BLaER1 treated with 17β-estradiol and CSF1 and Interleukin-3, amounts not matched to agents 10 nM and 100 nM (cell line): ENCODE results near the gene SOX14.

Experiments used
- H3K27ac ChIP-seq, 11 experiments: shearing (Covaris generic); formaldehyde crosslinking; 2 replicates each; pipeline ENCODE4 v1.8.1; 2022
- H3K27me3 ChIP-seq, 11 experiments: shearing (Covaris generic); formaldehyde crosslinking; 2 replicates each; pipeline ENCODE4 v1.8.1; 2022
- H3K36me3 ChIP-seq, 11 experiments: shearing (Covaris generic); formaldehyde crosslinking; 2 replicates each; pipeline ENCODE4 v1.8.1; 2022
- H3K4me1 ChIP-seq, 10 experiments: shearing (Covaris generic); formaldehyde crosslinking; 2 replicates each; pipeline ENCODE4 v1.8.1; 2022
- H3K4me2 ChIP-seq, 11 experiments: shearing (Covaris generic); formaldehyde crosslinking; 2 replicates each; pipeline ENCODE4 v1.8.1; 2022
- H3K4me3 ChIP-seq, 10 experiments: shearing (Covaris generic); formaldehyde crosslinking; 2 replicates each; pipeline ENCODE4 v1.8.1; 2022
- H3K9ac ChIP-seq, 11 experiments: shearing (Covaris generic); formaldehyde crosslinking; 2 replicates each; pipeline ENCODE4 v1.8.1; 2022
- H3K9me3 ChIP-seq, 11 experiments: shearing (Covaris generic); formaldehyde crosslinking; replicated peaks in 1 of 11; 2 replicates each; pipeline ENCODE4 v1.8.1; 2022
- H4K20me1 ChIP-seq, 11 experiments: shearing (Covaris generic); formaldehyde crosslinking; 2 replicates each; pipeline ENCODE4 v1.8.1; 2022
- Cebpa-rat ChIP-seq, 11 experiments: shearing (Covaris generic); IDR thresholded peaks; 2 replicates each; pipeline ENCODE4 v1.8.1; 2022

Gene SOX14

GRCh38 chr3:137764001-137764433 is at the start of gene SOX14:
Gene SOX14 (plus strand): TSS chr3:137764315. CDS start chr3:137764785, 470 bp downstream.
- peaks cover 68 to 88% (median 75%) of the 10 kb centered on the region in 11 experiments for H3K27me3 ChIP-seq
- H3K36me3 ChIP-seq: no peaks in the 10 kb centered on the region
- H3K4me1 ChIP-seq: no peaks in the 10 kb centered on the region
- no peak within 1 kb of the TSS for H3K4me2 ChIP-seq
- no peaks in the 10 kb centered on the region for H4K20me1 ChIP-seq
- peaks cover 78 to 89% (median 88%) of the 10 kb centered on the region in 11 experiments for H3K9me3 ChIP-seq
- no peak for TF ChIP-seq Cebpa-rat (IDR thresholded peaks at IDR 0.05)
- H3K4me3 ChIP-seq: no peak within 1 kb of the TSS; a peak in 1 of 20 replicates
- H3K27ac ChIP-seq: no peak within 1 kb of the TSS
- H3K9ac ChIP-seq: no peak within 1 kb of the TSS

GRCh38 chr3:137714551-137714950 is 49.6 kb upstream of the SOX14 start:
- no peak for TF ChIP-seq Cebpa-rat (IDR thresholded peaks at IDR 0.05)
- Histone ChIP-seq H3K27me3 (no peaks in the 10 kb centered on the region), H3K27ac (no peak overlapping the region), H3K4me2 (no peak overlapping the region), H3K9me3 (peaks cover 0 to 23% (median 13%) of the 10 kb centered on the region in 11 experiments; a peak in 13 of 22 replicates), H4K20me1 (no peaks in the 10 kb centered on the region), H3K4me1 (no peaks in the 10 kb centered on the region), H3K9ac (no peak overlapping the region), H3K4me3 (no peak overlapping the region), H3K36me3 (no peaks in the 10 kb centered on the region)

GRCh38 chr3:137724240-137724639 is 39.9 kb upstream of the SOX14 start:
- no peaks in the 10 kb centered on the region for H3K27me3 ChIP-seq
- H3K9me3 ChIP-seq: peaks cover 0 to 10% (median 0%) of the 10 kb centered on the region in 11 experiments; a peak in 6 of 22 replicates
- H3K4me1 ChIP-seq: no peaks in the 10 kb centered on the region
- no peaks in the 10 kb centered on the region for H3K36me3 ChIP-seq
- no peak overlapping the region for H3K9ac ChIP-seq
- no peak overlapping the region for H3K4me3 ChIP-seq
- TF ChIP-seq Cebpa-rat (IDR thresholded peaks at IDR 0.05): no peak
- H4K20me1 ChIP-seq: no peaks in the 10 kb centered on the region
- H3K4me2 ChIP-seq: no peak overlapping the region
- H3K27ac ChIP-seq: no peak overlapping the region

- TF ChIP-seq Cebpa-rat (IDR thresholded peaks at IDR 0.05): no peak
- H3K4me1 ChIP-seq: peaks cover 0 to 12% (median 0%) of the 10 kb centered on the region in 10 experiments; a peak in 1 of 20 replicates
- H3K9me3 ChIP-seq: peaks cover 35 to 45% (median 41%) of the 10 kb centered on the region in 11 experiments
- no peaks in the 10 kb centered on the region for H3K36me3 ChIP-seq
- H3K4me2 ChIP-seq: no peak overlapping the region
- no peaks in the 10 kb centered on the region for H4K20me1 ChIP-seq
- no peak overlapping the region for H3K4me3 ChIP-seq
- no peaks in the 10 kb centered on the region for H3K27me3 ChIP-seq
- H3K27ac ChIP-seq: no peak overlapping the region
- no peak overlapping the region for H3K9ac ChIP-seq
Observed at GRCh38 chr3:137737208-137737607, 26.9 kb upstream of the SOX14 start.

GRCh38 chr3:137738710-137739109 is 25.4 kb upstream of the SOX14 start:
- TF ChIP-seq Cebpa-rat (IDR thresholded peaks at IDR 0.05): no peak
- Histone ChIP-seq H3K9ac (no peak overlapping the region), H4K20me1 (no peaks in the 10 kb centered on the region), H3K4me3 (no peak overlapping the region), H3K4me2 (no peak overlapping the region; a peak in 1 of 22 replicates), H3K36me3 (no peaks in the 10 kb centered on the region), H3K27me3 (no peaks in the 10 kb centered on the region), H3K9me3 (peaks cover 35 to 45% (median 41%) of the 10 kb centered on the region in 11 experiments), H3K4me1 (peaks cover 0 to 12% (median 0%) of the 10 kb centered on the region in 10 experiments; a peak in 1 of 20 replicates), H3K27ac (no peak overlapping the region)

GRCh38 chr3:137743608-137744007 is 20.5 kb upstream of the SOX14 start:
- no peaks in the 10 kb centered on the region for H3K36me3 ChIP-seq
- H3K9me3 ChIP-seq: peaks cover 0 to 3% (median 1%) of the 10 kb centered on the region in 11 experiments; a peak in 15 of 22 replicates
- H3K27ac ChIP-seq: no peak overlapping the region
- H3K27me3 ChIP-seq: no peaks in the 10 kb centered on the region
- peaks cover 0 to 12% (median 0%) of the 10 kb centered on the region in 10 experiments; a peak in 1 of 20 replicates for H3K4me1 ChIP-seq
- H3K4me3 ChIP-seq: no peak overlapping the region
- H4K20me1 ChIP-seq: no peaks in the 10 kb centered on the region
- H3K9ac ChIP-seq: no peak overlapping the region
- no peak overlapping the region for H3K4me2 ChIP-seq
- TF ChIP-seq Cebpa-rat (IDR thresholded peaks at IDR 0.05): no peak

- Histone ChIP-seq H3K27ac (no peak overlapping the region), H3K27me3 (no peaks in the 10 kb centered on the region), H3K36me3 (no peaks in the 10 kb centered on the region), H3K4me1 (no peaks in the 10 kb centered on the region), H3K9ac (no peak overlapping the region), H3K4me2 (no peak overlapping the region), H4K20me1 (no peaks in the 10 kb centered on the region), H3K4me3 (no peak overlapping the region), H3K9me3 (0 out of 22 replicates have a peak, but pooled peaks cover 0 to 5% (median 0%) of the 10 kb centered on the region in 11 experiments)
- TF ChIP-seq Cebpa-rat (IDR thresholded peaks at IDR 0.05): no peak
Observed at GRCh38 chr3:137746808-137747207, 17.3 kb upstream of the SOX14 start.

- Histone ChIP-seq H3K9ac (no peak overlapping the region), H3K4me2 (no peak overlapping the region), H3K9me3 (peaks cover 38 to 57% (median 44%) of the 10 kb centered on the region in 11 experiments), H3K4me3 (no peak overlapping the region), H3K27ac (no peak overlapping the region), H3K4me1 (no peaks in the 10 kb centered on the region), H4K20me1 (no peaks in the 10 kb centered on the region), H3K27me3 (peaks cover 24 to 43% (median 30%) of the 10 kb centered on the region in 11 experiments), H3K36me3 (no peaks in the 10 kb centered on the region)
- TF ChIP-seq Cebpa-rat (IDR thresholded peaks at IDR 0.05): no peak
Observed at GRCh38 chr3:137759505-137759904, 4.6 kb upstream of the SOX14 start.

- peaks cover 34 to 53% (median 40%) of the 10 kb centered on the region in 11 experiments for H3K27me3 ChIP-seq
- no peaks in the 10 kb centered on the region for H3K36me3 ChIP-seq
- H3K9ac ChIP-seq: no peak overlapping the region
- H3K4me2 ChIP-seq: no peak overlapping the region
- H4K20me1 ChIP-seq: no peaks in the 10 kb centered on the region
- H3K4me1 ChIP-seq: no peaks in the 10 kb centered on the region
- no peak for TF ChIP-seq Cebpa-rat (IDR thresholded peaks at IDR 0.05)
- H3K27ac ChIP-seq: no peak overlapping the region
- H3K4me3 ChIP-seq: no peak overlapping the region
- H3K9me3 ChIP-seq: peaks cover 43 to 60% (median 53%) of the 10 kb centered on the region in 11 experiments
Observed at GRCh38 chr3:137760341-137761098, 3.6 kb upstream of the SOX14 start.
